Naive thymus-derived CD4-positive, alpha-beta T cell (primary cell): ENCODE data around the gene SS18L1. TPM values are rescaled to one million over a fixed set of nuclear protein-coding genes. Genes with fewer than 3 reads are reported as not detected.

Source experiments
- ATAC-seq: fragments of 150-1000 bp; cut with Tn5 transposase; 2 replicates; pipeline ENCODE4 v1.10.0; 2021; ENCODE audit warnings: mild to moderate bottlenecking, moderate library complexity
- CTCF ChIA-PET: fragments of 350-600 bp; sonication (Branson Sonifier 250); formaldehyde crosslinking; loops from one replicate; lab custom pipeline; 2021; ENCODE audit warnings: antibody characterized with exemption; lab: Charles Lee
- POLR2A ChIA-PET: fragments of 350-600 bp; sonication (Branson Sonifier 250); formaldehyde crosslinking; loops from one replicate; lab custom pipeline; 2021; ENCODE audit warnings: antibody characterized with exemption, inconsistent platforms; lab: Charles Lee
- DNase-seq, 9 donors: peaks; one replicate each; pipeline versions ENCODE4 v3.0.0 to v3.0.0-alpha.2; 2020 to 2022; ENCODE audit warnings: mixed read lengths in 1 of 9
- H3K27ac ChIP-seq: one replicate; pipeline ENCODE4 v1.7.0; 2013; ENCODE audit warnings: mild to moderate bottlenecking, low read depth, low read length, moderate library complexity
- H3K27me3 ChIP-seq, 2 donors: one replicate each; pipeline ENCODE4 v1.7.0; 2013; ENCODE audit warnings: low read length in 2 of 2, mild to moderate bottlenecking in 2 of 2, moderate library complexity in 2 of 2; ENCODE audit not compliant: control insufficient read depth in 2 of 2, insufficient read depth in 2 of 2
- H3K36me3 ChIP-seq, 3 experiments: 1 replicate in 2 of 3; 2 replicates in 1 of 3; pipeline ENCODE4 v1.7.0; 2013; ENCODE audit warnings: low read length in 3 of 3, mild to moderate bottlenecking in 3 of 3, moderate library complexity in 1 of 3; ENCODE audit not compliant: insufficient read depth in 3 of 3, control insufficient read depth in 2 of 3
- H3K4me1 ChIP-seq, 2 donors: one replicate each; pipeline ENCODE4 v1.7.0; 2013; ENCODE audit warnings: low read length in 2 of 2, mild to moderate bottlenecking in 2 of 2, moderate library complexity in 1 of 2; ENCODE audit not compliant: control insufficient read depth in 2 of 2, insufficient read depth in 2 of 2
- H3K4me3 ChIP-seq: 2 replicates; pipeline ENCODE4 v1.7.0; 2013; ENCODE audit warnings: mild to moderate bottlenecking, low read length
- H3K9me3 ChIP-seq, 3 experiments: 1 replicate in 2 of 3; 2 replicates in 1 of 3; pipeline ENCODE4 v1.7.0; 2013; ENCODE audit warnings: low read length in 3 of 3; ENCODE audit not compliant: control insufficient read depth in 2 of 3
- H3K27ac Mint-ChIP-seq, 9 donors: one replicate each; pipeline ENCODE4 v1.8.0; 2020 to 2022; ENCODE audit warnings: mixed read lengths in 9 of 9, mild to moderate bottlenecking in 8 of 9, moderate library complexity in 5 of 9, inconsistent platforms in 2 of 9
- H3K27me3 Mint-ChIP-seq, 5 donors: one replicate each; pipeline ENCODE4 v1.8.0; 2021 to 2022; ENCODE audit warnings: mixed read lengths in 5 of 5, mild to moderate bottlenecking in 1 of 5
- H3K36me3 Mint-ChIP-seq, 5 donors: one replicate each; pipeline ENCODE4 v1.8.0; 2020 to 2022; ENCODE audit warnings: mixed read lengths in 5 of 5, mild to moderate bottlenecking in 3 of 5, inconsistent platforms in 1 of 5
- H3K4me1 Mint-ChIP-seq, 7 donors: one replicate each; pipeline ENCODE4 v1.8.0; 2020 to 2022; ENCODE audit warnings: mixed read lengths in 7 of 7, mild to moderate bottlenecking in 3 of 7, inconsistent platforms in 1 of 7
- H3K4me3 Mint-ChIP-seq, 10 donors: one replicate each; pipeline ENCODE4 v1.8.0; 2020 to 2022; ENCODE audit warnings: mild to moderate bottlenecking in 10 of 10, mixed read lengths in 10 of 10, moderate library complexity in 6 of 10, inconsistent platforms in 2 of 10
- H3K9me3 Mint-ChIP-seq, 11 donors: one replicate each; pipeline ENCODE4 v1.8.0; 2020 to 2022; ENCODE audit warnings: mixed read lengths in 11 of 11, mild to moderate bottlenecking in 4 of 11, inconsistent platforms in 1 of 11, moderate library complexity in 1 of 11
- intact Hi-C, 2 donors: fragments of 100-400 bp; cut with micrococcal nuclease; formaldehyde crosslinking; loops; one replicate each; pipeline ENCODE4 v1.15.1; 2023
- polyA plus RNA-seq, 2 donors: library from polyadenylated mRNA; unstranded; fragments of 300-500 nt; fragmentation: Illumina TruSeq; gene quantifications; one replicate each; pipeline ENCODE4 v1.2.3, GENCODE V29; 2021
- total RNA-seq, 6 experiments: library from RNA in 5 of 6; stranded (reverse) in 5 of 6; gene quantifications; 1 replicate in 5 of 6; 2 replicates in 1 of 6; pipeline ENCODE4 v1.2.3 and lab custom pipeline; 2021 to 2026

Gene SS18L1
- total and polyA plus RNA-seq, 7 experiments from 2014 or later, result 0.47 to 26.7 (median 22.4) TPM

GRCh38 chr20:62181808-62182207, 38.2 kb downstream of the SS18L1 start:
- Mint-ChIP-seq H3K27me3 (no peaks in the 10 kb centered on the region), H3K27ac (peak overlapping the region; percentile 83 to 97 (median 95)), H3K4me3 (peak overlapping the region; percentile 84 to 95 (median 90)), H3K4me1 (peaks cover 12 to 45% (median 32%) of the 10 kb centered on the region in 7 donors), H3K9me3 (no peaks in the 10 kb centered on the region), H3K36me3 (peaks cover 0 to 5% (median 0%) of the 10 kb centered on the region in 5 donors)
- H3K27ac ChIP-seq, result peak overlapping the region; percentile 92
- H3K9me3 ChIP-seq, result no peaks in the 10 kb centered on the region
- peaks cover 9 to 16% of the 10 kb centered on the region in 2 donors for H3K4me1 ChIP-seq
- H3K36me3 ChIP-seq, result peaks cover 0 to 8% (median 0%) of the 10 kb centered on the region in 3 experiments
- ChIA-PET POLR2A (interaction anchor here (1.5 to 1.7 kb wide), 3 partner anchors 38 to 152 kb away, joined by 4 to 7 read pairs (median 7); partner anchors contain the start of genes PSMA7 and SS18L1), CTCF (no interaction called here)
- no peaks in the 10 kb centered on the region for H3K27me3 ChIP-seq
- intact Hi-C loops, result loop anchor here (1.0 to 2.0 kb wide), 10 partner anchors 38 to 225 kb away; partner anchors contain the start of genes ADRM1 (in 2 of the 2), CABLES2 (in 1 of the 2), LSM14B (in 1 of the 2) and OSBPL2 (in 1 of the 2)
- ATAC-seq (no peak), DNase-seq (no peak)
- peak overlapping the region; percentile 3 for H3K4me3 ChIP-seq

GRCh38 chr20:62182469-62183425, 39.2 kb downstream of the SS18L1 start, which contains the start of gene MTG2:
MTG2 (plus strand) TSS chr20:62183028; CDS start chr20:62193421, 10,393 bp downstream.
- Mint-ChIP-seq H3K36me3 (peaks cover 0 to 7% (median 0%) of the 10 kb centered on the region in 5 donors), H3K27me3 (no peaks in the 10 kb centered on the region)
- POLR2A ChIA-PET, result interaction anchor here (0.8 to 1.7 kb wide), 6 partner anchors 39 to 152 kb away, joined by 3 to 7 read pairs (median 4); partner anchors contain the start of genes LSM14B, PSMA7 and SS18L1

DNA sequence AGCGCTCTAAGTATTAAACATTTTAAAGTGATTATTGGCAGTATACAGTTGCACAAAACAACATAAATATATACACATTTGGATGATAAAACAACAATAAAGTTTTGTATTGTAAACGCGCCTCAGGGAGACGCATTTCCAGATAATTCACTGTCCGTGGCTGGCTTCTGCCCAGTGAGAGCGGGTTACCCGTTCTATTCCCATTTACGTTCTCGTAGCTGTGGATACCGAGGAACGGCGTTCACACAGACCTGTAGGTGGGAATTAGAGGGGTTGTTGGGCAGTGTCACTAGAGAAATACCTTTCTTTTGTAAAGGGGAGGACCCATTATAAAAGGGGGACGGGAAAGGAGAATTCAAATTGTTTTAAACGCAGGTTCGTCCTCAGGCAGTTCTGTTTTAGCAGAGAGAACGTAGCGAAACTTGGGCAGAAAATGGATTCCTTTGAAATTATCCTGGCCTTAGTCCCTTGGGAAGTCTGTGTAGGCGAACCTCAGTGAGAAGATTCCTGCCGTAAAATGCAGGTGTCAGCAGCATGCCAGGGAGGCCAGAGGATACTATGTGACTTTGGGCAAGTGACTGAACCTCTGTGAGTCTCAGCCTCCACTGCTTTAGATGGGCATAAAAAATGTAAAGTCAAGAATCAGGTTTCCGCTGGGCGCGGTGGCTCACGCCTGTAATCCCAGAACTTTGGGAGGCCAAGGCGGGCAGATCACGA, 40.0 kb downstream of the SS18L1 start:
- Mint-ChIP-seq H3K4me1 (peaks cover 15 to 56% (median 46%) of the 10 kb centered on the region in 7 donors), H3K27me3 (no peaks in the 10 kb centered on the region), H3K4me3 (peak overlapping the region; percentile 84 to 95 (median 90)), H3K27ac (peak overlapping the region; percentile 90 to 96 (median 94)), H3K9me3 (no peaks in the 10 kb centered on the region), H3K36me3 (peaks cover 0 to 8% (median 0%) of the 10 kb centered on the region in 5 donors)
- H3K4me1 ChIP-seq, result peaks cover 9 to 16% of the 10 kb centered on the region in 2 donors
- peak overlapping the region; percentile 87 for H3K4me3 ChIP-seq
- H3K27me3 ChIP-seq, result no peaks in the 10 kb centered on the region
- H3K27ac ChIP-seq, result peak overlapping the region; percentile 92
- POLR2A ChIA-PET, result interaction anchor here (1.0 to 1.3 kb wide), 2 partner anchors 56 to 61 kb away, joined by 3 read pairs; partner anchors contain the start of gene LSM14B
- intact Hi-C loops, result loop anchor here (1.0 to 2.0 kb wide), 4 partner anchors 55 to 203 kb away; partner anchors contain the start of genes LSM14B (in 1 of the 2), OSBPL2 (in 1 of the 2) and RPS21 (in 1 of the 2)
- H3K36me3 ChIP-seq, result peaks cover 0 to 8% (median 0%) of the 10 kb centered on the region in 3 experiments
- ATAC-seq (no peak), DNase-seq (no peak)
- CTCF ChIA-PET, result no interaction called here
- H3K9me3 ChIP-seq, result no peaks in the 10 kb centered on the region

More at GRCh38 chr20:62182469-62183425, 39.2 kb downstream of the SS18L1 start, which contains the start of gene MTG2:
- peak within 1 kb of the TSS; percentile 84 to 95 (median 90) for H3K4me3 Mint-ChIP-seq
- H3K9me3 Mint-ChIP-seq, result no peaks in the 10 kb centered on the region
- peak within 1 kb of the TSS; percentile 92 for H3K27ac ChIP-seq
- intact Hi-C loops, result loop anchor here (1.0 to 2.0 kb wide), 10 partner anchors 38 to 225 kb away; partner anchors contain the start of genes ADRM1 (in 2 of the 2), LSM14B (in 2 of the 2), OSBPL2 (in 2 of the 2) and CABLES2 (in 1 of the 2)
- peaks cover 15 to 54% (median 41%) of the 10 kb centered on the region in 7 donors for H3K4me1 Mint-ChIP-seq
- H3K4me3 ChIP-seq, result peak within 1 kb of the TSS; percentile 87
- no peaks in the 10 kb centered on the region for H3K27me3 ChIP-seq
- peak; percentile 95 for ATAC-seq
- peaks cover 0 to 8% (median 0%) of the 10 kb centered on the region in 3 experiments for H3K36me3 ChIP-seq
- CTCF ChIA-PET, result no interaction called here
- H3K27ac Mint-ChIP-seq, result peak within 1 kb of the TSS; percentile 90 to 97 (median 95)
- peaks cover 9 to 16% of the 10 kb centered on the region in 2 donors for H3K4me1 ChIP-seq
- H3K9me3 ChIP-seq, result no peaks in the 10 kb centered on the region
- DNase-seq, result peak; percentile 81 to 94 (median 93)

DNA sequence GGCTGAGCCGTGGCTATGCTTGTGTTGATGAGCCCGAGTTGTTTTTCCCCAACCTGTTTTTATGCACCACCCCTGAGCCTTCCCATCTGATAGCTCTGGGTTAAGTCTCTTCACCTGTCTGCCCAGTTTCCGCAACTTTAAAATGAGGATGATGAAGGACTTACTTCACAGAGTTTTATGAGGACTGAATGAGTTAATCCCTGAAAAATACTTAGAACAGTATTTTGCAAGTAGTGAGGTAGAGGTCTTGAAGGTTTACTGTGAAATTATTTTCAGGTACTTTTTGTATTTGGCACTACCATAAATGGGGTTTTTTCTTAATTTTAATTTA, 42.5 kb downstream of the SS18L1 start:
- no peak overlapping the region for H3K27ac ChIP-seq
- H3K4me3 ChIP-seq, result no peak overlapping the region
- Mint-ChIP-seq H3K4me1 (peaks cover 15 to 61% (median 51%) of the 10 kb centered on the region in 7 donors), H3K27me3 (no peaks in the 10 kb centered on the region), H3K4me3 (no peak overlapping the region), H3K9me3 (no peaks in the 10 kb centered on the region), H3K27ac (peak overlapping the region in 2 of 9 donors; percentile 36 to 45), H3K36me3 (peaks cover 0 to 11% (median 6%) of the 10 kb centered on the region in 5 donors)
- H3K27me3 ChIP-seq, result no peaks in the 10 kb centered on the region
- ATAC-seq (no peak), DNase-seq (no peak)
- ChIA-PET POLR2A (no interaction called here), CTCF (no interaction called here)
- intact Hi-C loops, result no loop called here
- H3K4me1 ChIP-seq, result peaks cover 9 to 16% of the 10 kb centered on the region in 2 donors
- H3K9me3 ChIP-seq, result no peaks in the 10 kb centered on the region
- H3K36me3 ChIP-seq, result peaks cover 0 to 19% (median 4%) of the 10 kb centered on the region in 3 experiments

DNA sequence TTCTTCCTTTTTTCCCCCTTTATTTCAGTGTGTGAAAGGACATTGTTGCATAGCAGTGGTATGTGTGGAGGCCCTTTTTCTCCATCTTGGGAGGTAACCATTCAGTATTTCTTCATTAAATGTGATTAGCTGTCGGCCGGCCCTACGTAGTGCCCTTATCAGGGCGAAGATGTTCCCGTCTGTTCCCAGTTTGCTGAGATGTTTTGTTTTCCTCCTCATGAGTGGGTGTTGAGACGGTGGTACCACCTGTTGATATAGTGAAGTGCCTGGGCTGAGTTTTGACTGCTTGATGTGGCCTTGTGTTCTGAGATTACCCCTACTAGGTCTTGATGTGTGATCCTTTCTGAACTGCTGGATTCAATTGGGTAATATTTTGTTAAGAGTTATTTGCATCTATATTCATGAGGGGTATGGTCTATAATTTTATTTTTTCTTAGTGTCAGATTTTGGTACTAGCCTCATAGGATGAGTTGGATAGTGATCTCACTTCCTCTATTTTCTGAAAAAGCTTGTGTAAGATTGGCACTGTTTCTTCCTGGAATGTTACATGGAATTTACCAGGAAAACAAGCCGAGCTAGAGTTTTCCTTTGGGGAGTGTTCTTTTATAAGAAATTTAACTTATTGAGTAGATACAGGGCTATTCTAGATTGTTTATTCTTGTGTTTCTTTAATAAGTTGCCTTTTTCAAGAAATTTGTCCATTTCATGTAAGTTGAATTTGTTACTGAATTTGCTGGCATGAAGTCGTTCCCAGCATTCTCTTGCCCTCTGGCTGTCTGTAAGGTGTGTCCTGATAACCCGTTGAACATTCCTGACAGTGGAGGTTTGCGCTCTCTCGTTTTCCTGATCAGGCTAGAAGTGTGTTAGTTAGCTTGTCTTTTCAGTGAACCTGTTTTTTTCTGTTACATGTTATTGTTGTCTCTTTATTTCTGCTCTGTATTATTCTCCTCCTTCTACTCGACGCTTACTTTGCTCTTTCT, 43.6 kb downstream of the SS18L1 start:
- Histone ChIP-seq H3K4me3 (no peak overlapping the region), H3K36me3 (peaks cover 0 to 24% (median 4%) of the 10 kb centered on the region in 3 experiments), H3K4me1 (peaks cover 9 to 11% of the 10 kb centered on the region in 2 donors), H3K27ac (no peak overlapping the region), H3K27me3 (no peaks in the 10 kb centered on the region), H3K9me3 (no peaks in the 10 kb centered on the region)
- Mint-ChIP-seq H3K4me3 (peak overlapping the region in 2 of 10 donors; percentile 17 to 29), H3K4me1 (peaks cover 11 to 54% (median 44%) of the 10 kb centered on the region in 7 donors), H3K9me3 (no peaks in the 10 kb centered on the region), H3K36me3 (peaks cover 0 to 11% (median 6%) of the 10 kb centered on the region in 5 donors), H3K27ac (peak overlapping the region in 5 of 9 donors; percentile 23 to 74 (median 37)), H3K27me3 (no peaks in the 10 kb centered on the region)
- intact Hi-C loops, result no loop called here
- DNase-seq (no peak), ATAC-seq (no peak)
- ChIA-PET POLR2A (no interaction called here), CTCF (no interaction called here)
